Osteoblast (primary cell): ENCODE results near the gene LRRC3. TPM values are rescaled to one million over a fixed set of nuclear protein-coding genes. Genes with fewer than 3 reads are reported as not detected.

ENCODE experiments used
- DNase-seq: peaks from one replicate; pipeline ENCODE4 v3.0.0; 2011; ENCODE audit warnings: low spot score, mixed read lengths; ENCODE audit not compliant: insufficient read length; ENCODE audit errors: missing footprints
- H2AFZ ChIP-seq: 2 replicates; pipeline ENCODE4 v1.6.0; 2011; ENCODE audit warnings: mild to moderate bottlenecking, low read length
- H3K27ac ChIP-seq: 2 replicates; pipeline ENCODE4 v1.5.1; 2011; ENCODE audit warnings: mild to moderate bottlenecking, low read depth, low read length, moderate library complexity
- H3K27me3 ChIP-seq: 2 replicates; pipeline ENCODE4 v1.6.0; 2012; ENCODE audit warnings: mild to moderate bottlenecking, control low read depth, inconsistent platforms, low read length, moderate library complexity; ENCODE audit not compliant: insufficient read depth
- H3K36me3 ChIP-seq: 2 replicates; pipeline ENCODE4 v1.5.1; 2011; ENCODE audit warnings: mild to moderate bottlenecking, low read length, control low read depth, moderate library complexity; ENCODE audit not compliant: insufficient read depth
- H3K4me1 ChIP-seq: 2 replicates; pipeline ENCODE4 v1.5.1; 2011; ENCODE audit warnings: mild to moderate bottlenecking, low read length, control low read depth, moderate library complexity; ENCODE audit not compliant: insufficient read depth
- H3K4me2 ChIP-seq: 2 replicates; pipeline ENCODE4 v1.6.0; 2011; ENCODE audit warnings: mild to moderate bottlenecking, low read length; ENCODE audit not compliant: insufficient read depth
- H3K4me3 ChIP-seq: fragments of 200-600 bp; sonication (generic); 3 replicates; pipeline ENCODE4 v1.5.1; 2012; ENCODE audit warnings: mild to moderate bottlenecking, low read length, inconsistent platforms; ENCODE audit not compliant: insufficient read depth
- H3K79me2 ChIP-seq: 2 replicates; pipeline ENCODE4 v1.6.0; 2012; ENCODE audit warnings: mild to moderate bottlenecking, low read length, control low read depth, inconsistent platforms; ENCODE audit not compliant: insufficient read depth
- H3K9me3 ChIP-seq: 2 replicates; pipeline ENCODE4 v1.5.1; 2011; ENCODE audit warnings: low read depth, low read length, control low read depth
- H4K20me1 ChIP-seq: 2 replicates; pipeline ENCODE4 v1.6.0; 2012; ENCODE audit warnings: mild to moderate bottlenecking, low read length, control low read depth; ENCODE audit not compliant: insufficient read depth
- CTCF ChIP-seq: IDR thresholded peaks from 2 replicates; pipeline ENCODE4 v1.5.1; 2011; ENCODE audit warnings: mild to moderate bottlenecking, low read depth, low read length, moderate library complexity; ENCODE audit errors: extremely low read depth
- total RNA-seq: library from RNA; depleted of rRNA; stranded (reverse); fragments of >200 nt; gene quantifications from 2 replicates; pipeline ENCODE4 v1.2.3, GENCODE V29; 2012

Gene LRRC3
- total RNA-seq, 1 donor: 0.72 TPM

- peaks cover 20% of the 10 kb centered on the region for H3K27me3 ChIP-seq
- no peak for TF ChIP-seq CTCF
These were observed 25.1 kb downstream of the LRRC3 start for GRCh38 chr21:44480200-44481053.

GRCh38 chr21:44482581-44483287, 27.4 kb downstream of the LRRC3 start:
- H2AFZ ChIP-seq: no peak overlapping the region
- no peak for DNase-seq

More at GRCh38 chr21:44480200-44481053, 25.1 kb downstream of the LRRC3 start:
- no peaks in the 10 kb centered on the region for H3K79me2 ChIP-seq
- peak; percentile 55 for DNase-seq
- H3K9me3 ChIP-seq: no peaks in the 10 kb centered on the region
- H3K36me3 ChIP-seq: no peaks in the 10 kb centered on the region
- no peak overlapping the region for H3K27ac ChIP-seq
- no peaks in the 10 kb centered on the region for H3K4me1 ChIP-seq
- H3K4me3 ChIP-seq: no peak overlapping the region
- H3K4me2 ChIP-seq: no peak overlapping the region
- H4K20me1 ChIP-seq: no peaks in the 10 kb centered on the region
- H2AFZ ChIP-seq: no peak overlapping the region

GRCh38 chr21:44483288-44484237, 28.3 kb downstream of the LRRC3 start:
- DNase-seq: peak; percentile 75
- H3K27me3 ChIP-seq: peaks cover 13% of the 10 kb centered on the region
- H3K27ac ChIP-seq: no peak overlapping the region
- no peak overlapping the region for H3K4me2 ChIP-seq
- no peak for TF ChIP-seq CTCF
- H3K9me3 ChIP-seq: no peaks in the 10 kb centered on the region
- H2AFZ ChIP-seq: no peak overlapping the region
- no peaks in the 10 kb centered on the region for H3K79me2 ChIP-seq
- no peaks in the 10 kb centered on the region for H4K20me1 ChIP-seq
- H3K36me3 ChIP-seq: no peaks in the 10 kb centered on the region
- H3K4me1 ChIP-seq: no peaks in the 10 kb centered on the region
- H3K4me3 ChIP-seq: no peak overlapping the region

More at GRCh38 chr21:44482581-44483287, 27.4 kb downstream of the LRRC3 start:
- H3K4me1 ChIP-seq: no peaks in the 10 kb centered on the region
- TF ChIP-seq CTCF: no peak
- no peaks in the 10 kb centered on the region for H3K36me3 ChIP-seq
- H3K27ac ChIP-seq: no peak overlapping the region
- H3K9me3 ChIP-seq: no peaks in the 10 kb centered on the region
- no peak overlapping the region for H3K4me2 ChIP-seq
- no peaks in the 10 kb centered on the region for H3K79me2 ChIP-seq
- H3K27me3 ChIP-seq: peaks cover 13% of the 10 kb centered on the region
- no peaks in the 10 kb centered on the region for H4K20me1 ChIP-seq
- no peak overlapping the region for H3K4me3 ChIP-seq
